CD4-positive, alpha-beta memory T cell (primary cell): Measurements from ENCODE around the gene PCP4L1. TPM values are rescaled to one million over a fixed set of nuclear protein-coding genes. Genes with fewer than 3 reads are reported as not detected.
A peak's percentile ranks its signal among the peaks of the same experiment; 100 is the strongest.
"Not testable (repeated sequence)": the region's sequence is repeated elsewhere in the genome, so short reads cannot be mapped to it uniquely, and the experiment has no call there.

ENCODE experiments used
- CTCF ChIA-PET: fragments of 350-600 bp; sonication (Branson Sonifier 250); formaldehyde crosslinking; loops from one replicate; lab custom pipeline; 2021; ENCODE audit warnings: inconsistent platforms; ENCODE audit not compliant: partially characterized antibody; lab: Charles Lee
- POLR2A ChIA-PET: fragments of 350-600 bp; sonication (Branson Sonifier 250); formaldehyde crosslinking; loops from one replicate; lab custom pipeline; 2021; ENCODE audit not compliant: partially characterized antibody; lab: Charles Lee
- DNase-seq, 5 donors: peaks; one replicate each; pipeline versions ENCODE4 v3.0.0 to v3.0.0-alpha.2; 2020 to 2022; ENCODE audit warnings: mixed read lengths in 1 of 5
- H3K27ac ChIP-seq: one replicate; pipeline ENCODE4 v1.7.0; 2013; ENCODE audit warnings: low read depth, low read length
- H3K27me3 ChIP-seq: 2 replicates; pipeline ENCODE4 v1.7.0; 2013; ENCODE audit warnings: mild to moderate bottlenecking, low read length, moderate library complexity; ENCODE audit not compliant: insufficient read depth
- H3K36me3 ChIP-seq: 2 replicates; pipeline ENCODE4 v1.7.0; 2013; ENCODE audit warnings: mild to moderate bottlenecking, low read length, moderate library complexity; ENCODE audit not compliant: insufficient read depth
- H3K4me1 ChIP-seq: 2 replicates; pipeline ENCODE4 v1.7.0; 2013; ENCODE audit warnings: mild to moderate bottlenecking, low read length, moderate library complexity; ENCODE audit not compliant: insufficient read depth
- H3K4me3 ChIP-seq, 2 donors: one replicate each; pipeline ENCODE4 v1.7.0; 2013; ENCODE audit warnings: low read length in 2 of 2, mild to moderate bottlenecking in 1 of 2
- H3K9me3 ChIP-seq, 2 donors: one replicate each; pipeline ENCODE4 v1.7.0; 2013; ENCODE audit warnings: low read length in 2 of 2, control low read depth in 1 of 2; ENCODE audit not compliant: control insufficient read depth in 1 of 2
- H3K27ac Mint-ChIP-seq, 7 donors: one replicate each; pipeline ENCODE4 v1.8.0; 2020 to 2021; ENCODE audit warnings: mixed read lengths in 7 of 7, mild to moderate bottlenecking in 6 of 7, inconsistent platforms in 3 of 7, moderate library complexity in 3 of 7
- H3K27me3 Mint-ChIP-seq, 2 donors: one replicate each; pipeline ENCODE4 v1.8.0; 2020 to 2021; ENCODE audit warnings: mixed read lengths in 2 of 2
- H3K36me3 Mint-ChIP-seq, 2 donors: one replicate each; pipeline ENCODE4 v1.8.0; 2020 to 2021; ENCODE audit warnings: mixed read lengths in 2 of 2, inconsistent platforms in 1 of 2, mild to moderate bottlenecking in 1 of 2
- H3K4me1 Mint-ChIP-seq, 4 donors: one replicate each; pipeline ENCODE4 v1.8.0; 2020 to 2021; ENCODE audit warnings: mixed read lengths in 4 of 4, mild to moderate bottlenecking in 1 of 4
- H3K4me3 Mint-ChIP-seq, 8 donors: one replicate each; pipeline ENCODE4 v1.8.0; 2020 to 2021; ENCODE audit warnings: mixed read lengths in 8 of 8, mild to moderate bottlenecking in 7 of 8, moderate library complexity in 6 of 8, inconsistent platforms in 3 of 8
- H3K9me3 Mint-ChIP-seq, 8 donors: one replicate each; pipeline ENCODE4 v1.8.0; 2020 to 2021; ENCODE audit warnings: mixed read lengths in 8 of 8, mild to moderate bottlenecking in 5 of 8, inconsistent platforms in 3 of 8, moderate library complexity in 1 of 8
- intact Hi-C: fragments of 100-400 bp; cut with micrococcal nuclease; formaldehyde crosslinking; loops from one replicate; pipeline ENCODE4 v1.15.1; 2023
- polyA plus RNA-seq, 2 donors: library from polyadenylated mRNA; unstranded; fragments of 300-500 nt; fragmentation: Illumina TruSeq; gene quantifications; one replicate each; pipeline ENCODE4 v1.2.3, GENCODE V29; 2021
- total RNA-seq, 2 experiments: library from RNA; stranded (reverse); gene quantifications; one replicate each; pipeline ENCODE4 v1.2.3, GENCODE V29; 2021

PCP4L1 gene
- total and polyA plus RNA-seq, 4 experiments from 2014 or later, result not detected

DNA sequence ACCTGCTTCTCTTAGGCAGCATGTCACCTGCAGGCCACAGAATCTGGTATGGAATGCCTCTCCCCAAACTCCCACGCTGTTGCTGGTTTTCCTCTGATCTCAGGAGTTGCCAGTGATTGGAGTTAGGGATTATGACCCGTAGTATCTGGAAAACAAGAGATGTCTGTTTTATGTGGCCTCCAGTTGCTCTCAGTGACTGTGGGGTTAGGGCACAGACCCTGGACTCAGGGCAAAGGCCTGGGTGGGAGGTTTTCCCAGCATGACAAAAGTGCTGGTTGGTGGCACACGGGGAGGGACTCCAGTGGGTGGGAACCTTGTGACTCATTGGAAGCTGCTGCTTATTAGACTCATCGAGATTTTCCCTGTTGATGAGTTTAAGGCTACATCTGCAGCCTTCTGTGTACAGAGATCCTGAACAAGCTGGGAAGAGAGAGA lies 20.5 kb upstream of the PCP4L1 start, which contains the start of gene NR1I3:
Gene NR1I3 (minus strand): TSS at position 165 of the 435 bp plus-strand sequence. CDS start 1,638 bp downstream, outside the sequence.
- Histone ChIP-seq H3K9me3 (no peaks in the 10 kb centered on the region), H3K4me3 (no peak within 1 kb of the TSS), H3K27ac (no peak within 1 kb of the TSS), H3K4me1 (no peaks in the 10 kb centered on the region), H3K27me3 (no peaks in the 10 kb centered on the region), H3K36me3 (no peaks in the 10 kb centered on the region)
- H3K27me3 Mint-ChIP-seq, result peaks cover 11 to 12% of the 10 kb centered on the region in 2 donors
- DNase-seq, result no peak
- H3K9me3 Mint-ChIP-seq, result no peaks in the 10 kb centered on the region
- no peaks in the 10 kb centered on the region for H3K36me3 Mint-ChIP-seq
- intact Hi-C loops, result no loop called here
- peak within 1 kb of the TSS in 1 of 7 donors; percentile 66 for H3K27ac Mint-ChIP-seq
- no peak within 1 kb of the TSS for H3K4me3 Mint-ChIP-seq
- ChIA-PET POLR2A (no interaction called here), CTCF (interaction anchor here (1.0 kb wide), 1 partner anchor 11 kb away, joined by 3 read pairs; no protein-coding TSS in a partner anchor)
- no peaks in the 10 kb centered on the region for H3K4me1 Mint-ChIP-seq

DNA sequence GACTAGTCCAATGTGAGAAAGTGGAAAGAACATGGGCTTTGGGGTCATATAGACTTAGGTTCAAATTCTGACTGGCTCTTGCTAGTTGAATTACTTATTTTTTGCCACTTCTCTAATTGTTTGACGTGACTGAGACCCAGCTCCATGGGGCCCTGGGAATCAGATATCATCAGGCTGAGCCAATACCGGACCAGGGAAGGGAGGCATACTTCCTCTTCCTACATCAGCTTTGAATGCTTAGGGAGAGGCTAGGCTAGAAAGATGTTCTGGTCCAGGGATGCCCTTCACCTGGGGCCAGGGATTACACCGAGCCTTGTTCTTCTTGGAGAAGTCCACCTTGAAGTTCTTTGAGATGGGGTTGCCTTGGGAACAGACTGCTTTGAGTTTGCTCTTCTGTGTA lies 16.9 kb upstream of the PCP4L1 start:
- intact Hi-C loops, result no loop called here
- Mint-ChIP-seq H3K4me1 (no peaks in the 10 kb centered on the region), H3K27me3 (peaks cover 11 to 12% of the 10 kb centered on the region in 2 donors), H3K36me3 (no peaks in the 10 kb centered on the region), H3K4me3 (no peak overlapping the region), H3K27ac (no peak overlapping the region), H3K9me3 (no peaks in the 10 kb centered on the region)
- Histone ChIP-seq H3K27ac (no peak overlapping the region), H3K4me1 (no peaks in the 10 kb centered on the region), H3K9me3 (no peaks in the 10 kb centered on the region), H3K4me3 (no peak overlapping the region), H3K36me3 (no peaks in the 10 kb centered on the region), H3K27me3 (no peaks in the 10 kb centered on the region)
- ChIA-PET POLR2A (no interaction called here), CTCF (interaction anchor here (1.0 kb wide), 1 partner anchor 50 kb away, joined by 3 read pairs; no protein-coding TSS in a partner anchor)
- DNase-seq, result no peak

DNA sequence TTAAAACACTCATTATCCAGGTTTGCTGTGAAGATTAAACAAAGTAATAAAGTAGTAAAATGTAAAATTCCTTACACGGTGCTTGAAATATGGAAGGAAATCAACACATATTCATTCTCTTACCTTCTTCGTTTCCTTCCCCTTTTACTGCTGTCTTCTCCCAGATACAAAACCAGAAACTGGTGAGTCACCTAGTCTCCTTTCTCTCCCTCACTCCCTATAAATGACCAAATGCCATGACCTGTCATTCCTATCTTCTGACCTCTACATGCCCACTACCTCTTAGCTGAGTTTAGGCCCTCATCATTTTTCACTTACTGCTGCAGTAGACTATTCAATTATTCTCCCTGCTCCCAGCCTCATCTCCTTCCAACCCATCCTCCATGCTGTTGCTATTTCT lies 16.2 kb upstream of the PCP4L1 start:
- intact Hi-C loops, result no loop called here
- Histone ChIP-seq H3K4me1 (no peaks in the 10 kb centered on the region), H3K9me3 (no peaks in the 10 kb centered on the region), H3K27ac (no peak overlapping the region), H3K27me3 (no peaks in the 10 kb centered on the region), H3K36me3 (no peaks in the 10 kb centered on the region), H3K4me3 (no peak overlapping the region)
- Mint-ChIP-seq H3K36me3 (no peaks in the 10 kb centered on the region), H3K4me1 (no peaks in the 10 kb centered on the region), H3K9me3 (no peaks in the 10 kb centered on the region), H3K27me3 (peaks cover 11 to 12% of the 10 kb centered on the region in 2 donors), H3K27ac (no peak overlapping the region), H3K4me3 (no peak overlapping the region)
- CTCF ChIA-PET, result no interaction called here
- POLR2A ChIA-PET, result no interaction called here
- DNase-seq, result no peak

DNA sequence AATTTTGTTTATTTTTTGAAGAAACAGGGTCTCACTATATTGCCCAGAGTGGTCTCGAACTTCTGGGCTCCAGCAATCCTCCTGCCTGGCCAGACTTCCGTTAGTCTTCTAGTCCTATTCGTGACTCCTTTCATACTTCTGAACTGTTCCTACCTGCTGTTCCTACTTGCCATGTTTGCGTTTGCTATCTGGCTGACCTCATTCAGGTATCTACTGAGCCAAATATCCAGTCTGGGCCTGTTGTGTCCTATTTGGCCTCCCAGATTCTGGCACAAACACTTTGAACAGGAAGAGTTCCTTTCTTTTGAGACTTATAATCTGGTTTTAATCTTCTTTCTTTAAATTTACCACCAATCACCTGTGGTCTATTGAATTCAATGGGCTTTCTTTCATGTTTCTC lies 13.7 kb upstream of the PCP4L1 start:
- intact Hi-C loops, result no loop called here
- H3K36me3 Mint-ChIP-seq, result no peaks in the 10 kb centered on the region

DNA sequence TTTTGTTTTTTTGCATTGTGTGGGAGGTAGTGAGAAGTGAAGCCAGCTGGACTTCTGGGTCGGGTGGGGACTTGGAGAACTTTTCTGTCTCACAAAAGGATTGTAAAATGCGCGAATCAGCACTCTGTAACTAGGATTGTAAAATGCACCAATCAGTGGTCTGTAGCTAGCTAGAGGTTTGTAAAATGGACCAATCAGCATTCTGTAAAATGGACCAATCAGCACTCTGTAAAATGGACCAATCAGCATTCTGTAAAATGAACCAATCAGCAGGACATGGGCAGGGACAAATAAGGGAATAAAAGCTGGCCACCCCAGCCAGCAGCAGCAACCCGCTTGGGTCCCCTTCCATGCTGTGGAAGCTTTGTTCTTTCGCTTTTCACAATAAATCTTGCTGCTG lies 8.4 kb upstream of the PCP4L1 start:
- CTCF ChIA-PET, result interaction anchor here (1.1 to 1.3 kb wide), 4 partner anchors 9 to 24 kb away, joined by 3 read pairs; partner anchors contain the start of genes NR1I3, PCP4L1 and TOMM40L
- H3K4me3 ChIP-seq, H3K9me3 Mint-ChIP-seq, H3K4me1 ChIP-seq, intact Hi-C loops, DNase-seq, POLR2A ChIA-PET, H3K27me3 ChIP-seq, H3K4me3 Mint-ChIP-seq, H3K27me3 Mint-ChIP-seq, H3K9me3 ChIP-seq, H3K36me3 ChIP-seq, H3K36me3 Mint-ChIP-seq, H3K27ac ChIP-seq, H3K4me1 Mint-ChIP-seq: not testable (repeated sequence)
- peak overlapping the region in 1 of 7 donors; percentile 31 for H3K27ac Mint-ChIP-seq

More for the DNA sequence above, 13.7 kb upstream of the PCP4L1 start:
- H3K4me3 ChIP-seq, result no peak overlapping the region
- CTCF ChIA-PET, result no interaction called here
- no peak for DNase-seq
- no peaks in the 10 kb centered on the region for H3K9me3 ChIP-seq
- H3K27me3 ChIP-seq, result no peaks in the 10 kb centered on the region
- no peak overlapping the region for H3K27ac Mint-ChIP-seq
- H3K4me1 ChIP-seq, result no peaks in the 10 kb centered on the region
- no peaks in the 10 kb centered on the region for H3K4me1 Mint-ChIP-seq
- peaks cover 8 to 9% of the 10 kb centered on the region in 2 donors for H3K27me3 Mint-ChIP-seq
- H3K27ac ChIP-seq, result no peak overlapping the region
- no peak overlapping the region for H3K4me3 Mint-ChIP-seq
- H3K9me3 Mint-ChIP-seq, result peaks cover 0 to 3% (median 0%) of the 10 kb centered on the region in 8 donors
- H3K36me3 ChIP-seq, result no peaks in the 10 kb centered on the region
- POLR2A ChIA-PET, result no interaction called here

DNA sequence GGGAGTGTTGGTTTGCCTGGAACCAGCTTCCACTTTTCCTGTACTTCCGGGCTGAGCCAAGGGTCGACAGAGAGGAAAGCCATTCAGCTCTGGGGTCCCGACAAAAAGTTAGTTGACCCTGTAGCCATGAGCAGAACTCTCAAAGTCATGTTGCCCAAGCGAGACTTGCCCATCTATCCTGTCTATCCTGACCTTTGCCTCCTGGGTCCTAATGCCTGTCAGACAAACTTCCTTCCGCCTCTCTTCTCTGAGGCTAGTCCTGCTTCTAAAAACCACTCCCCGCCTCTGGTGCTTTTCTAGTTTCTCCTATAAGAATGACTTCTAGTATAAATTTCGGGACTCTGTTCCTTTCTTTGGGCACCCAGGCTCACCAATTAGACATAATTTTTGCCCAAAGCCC lies 7.7 kb upstream of the PCP4L1 start:
- no peaks in the 10 kb centered on the region for H3K36me3 Mint-ChIP-seq
- H3K4me3 Mint-ChIP-seq, result no peak overlapping the region
- peaks cover 0 to 8% (median 2%) of the 10 kb centered on the region in 8 donors for H3K9me3 Mint-ChIP-seq
- peaks cover 2 to 7% of the 10 kb centered on the region in 2 donors for H3K27me3 Mint-ChIP-seq
- intact Hi-C loops, result no loop called here
- no peaks in the 10 kb centered on the region for H3K9me3 ChIP-seq
- ChIA-PET CTCF (interaction anchor here (1.1 to 1.2 kb wide), 2 partner anchors 8 to 25 kb away, joined by 3 read pairs; partner anchors contain the start of genes PCP4L1 and TOMM40L), POLR2A (no interaction called here)
- H3K4me1 ChIP-seq, result no peaks in the 10 kb centered on the region
- H3K4me3 ChIP-seq, result no peak overlapping the region
- no peaks in the 10 kb centered on the region for H3K4me1 Mint-ChIP-seq
- no peak for DNase-seq
- H3K36me3 ChIP-seq, result no peaks in the 10 kb centered on the region
- H3K27ac Mint-ChIP-seq, result peak overlapping the region in 1 of 7 donors; percentile 50
- H3K27ac ChIP-seq, result no peak overlapping the region
- H3K27me3 ChIP-seq, result no peaks in the 10 kb centered on the region

DNA sequence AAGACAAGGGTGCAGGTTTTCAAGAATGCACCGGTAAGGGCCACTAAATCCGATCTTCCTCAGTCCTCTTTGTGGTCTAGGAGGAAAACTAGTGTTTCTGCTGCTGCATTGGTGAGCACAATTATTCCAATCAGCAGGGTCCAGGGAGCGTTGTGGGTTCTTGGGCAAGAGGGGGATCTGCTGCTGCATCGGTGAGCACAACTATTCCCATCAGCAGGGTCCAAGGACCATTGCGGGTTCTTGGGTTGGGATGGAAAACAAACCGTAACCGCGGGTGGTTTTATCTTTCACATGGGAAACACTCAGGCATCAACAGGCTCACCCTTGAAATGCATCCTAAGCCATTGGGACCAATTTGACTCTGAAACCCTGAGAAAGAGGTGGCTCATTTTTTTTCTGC lies 7.0 kb upstream of the PCP4L1 start:
- Histone ChIP-seq H3K4me3 (no peak overlapping the region), H3K9me3 (no peaks in the 10 kb centered on the region), H3K4me1 (no peaks in the 10 kb centered on the region), H3K36me3 (no peaks in the 10 kb centered on the region), H3K27me3 (no peaks in the 10 kb centered on the region), H3K27ac (no peak overlapping the region)
- no peak overlapping the region for H3K27ac Mint-ChIP-seq
- POLR2A ChIA-PET, result no interaction called here
- peaks cover 2 to 12% (median 7%) of the 10 kb centered on the region in 8 donors for H3K9me3 Mint-ChIP-seq
- no peaks in the 10 kb centered on the region for H3K4me1 Mint-ChIP-seq
- intact Hi-C loops, result no loop called here
- H3K27me3 Mint-ChIP-seq, result peaks cover 2 to 7% of the 10 kb centered on the region in 2 donors
- H3K4me3 Mint-ChIP-seq, result no peak overlapping the region
- CTCF ChIA-PET, result interaction anchor here (1.2 to 1.6 kb wide), 2 partner anchors 26 kb away, joined by 3 to 5 read pairs; partner anchors contain the start of gene TOMM40L
- H3K36me3 Mint-ChIP-seq, result no peaks in the 10 kb centered on the region
- DNase-seq, result no peak
